GM23248 (cell line): ENCODE results near the gene NACC2. TPM values are rescaled to one million over a fixed set of nuclear protein-coding genes. Genes with fewer than 3 reads are reported as not detected.

Experiments used
- DNase-seq: peaks from one replicate; pipeline ENCODE4 v3.0.0-alpha.2; 2015
- H2AFZ ChIP-seq: fragments of 200-600 bp; sonication (generic); 2 replicates; pipeline ENCODE4 v1.6.1; 2016; ENCODE audit warnings: antibody characterized with exemption
- H3F3A ChIP-seq: fragments of 200-600 bp; sonication (generic); 2 replicates; pipeline ENCODE4 v1.6.1; 2016; ENCODE audit warnings: mild to moderate bottlenecking, antibody characterized with exemption, mixed run types; ENCODE audit not compliant: insufficient read depth
- H3K27ac ChIP-seq: fragments of 200-600 bp; sonication (generic); 2 replicates; pipeline ENCODE4 v1.5.1; 2016; ENCODE audit warnings: mild to moderate bottlenecking
- H3K27me3 ChIP-seq: fragments of 200-600 bp; sonication (generic); replicated peaks from 2 replicates; pipeline ENCODE4 v1.6.1; 2016; ENCODE audit warnings: mild to moderate bottlenecking; ENCODE audit not compliant: insufficient read depth
- H3K36me3 ChIP-seq: fragments of 200-600 bp; sonication (generic); 2 replicates; pipeline ENCODE4 v1.6.1; 2016; ENCODE audit warnings: low read depth, mild to moderate bottlenecking
- H3K4me1 ChIP-seq: fragments of 200-600 bp; sonication (generic); 2 replicates; pipeline ENCODE4 v1.6.1; 2016; ENCODE audit warnings: mild to moderate bottlenecking; ENCODE audit not compliant: insufficient read depth
- H3K4me2 ChIP-seq: fragments of 200-600 bp; sonication (generic); one replicate; pipeline ENCODE4 v1.6.1; 2016; ENCODE audit warnings: mild to moderate bottlenecking; ENCODE audit not compliant: unreplicated experiment
- H3K4me3 ChIP-seq: fragments of 200-600 bp; sonication (generic); 2 replicates; pipeline ENCODE4 v1.5.1; 2016; ENCODE audit warnings: mild to moderate bottlenecking
- H3K79me2 ChIP-seq: fragments of 200-600 bp; sonication (generic); 2 replicates; pipeline ENCODE4 v1.6.1; 2016; ENCODE audit warnings: mild to moderate bottlenecking; ENCODE audit not compliant: insufficient read depth
- H3K9ac ChIP-seq: fragments of 200-600 bp; sonication (generic); 2 replicates; pipeline ENCODE4 v1.6.1; 2016; ENCODE audit warnings: mild to moderate bottlenecking
- H3K9me2 ChIP-seq: fragments of 200-600 bp; sonication (generic); 2 replicates; pipeline ENCODE4 v1.6.1; 2016; ENCODE audit warnings: mixed run types, mild to moderate bottlenecking, moderate library complexity; ENCODE audit not compliant: insufficient read depth
- H3K9me3 ChIP-seq: fragments of 200-600 bp; sonication (generic); one replicate; pipeline ENCODE4 v1.6.1; 2017; ENCODE audit warnings: low read depth
- H4K20me1 ChIP-seq: fragments of 200-600 bp; sonication (generic); 2 replicates; pipeline ENCODE4 v1.6.0; 2016; ENCODE audit not compliant: insufficient read depth
- EZH2 ChIP-seq: fragments of 200-600 bp; sonication (generic); IDR thresholded peaks from 2 replicates; pipeline ENCODE4 v1.6.1; 2018; ENCODE audit warnings: antibody characterized with exemption, mild to moderate bottlenecking; ENCODE audit not compliant: insufficient read depth, poor library complexity, severe bottlenecking
- EZH2phosphoT487 ChIP-seq: fragments of 200-600 bp; sonication (generic); IDR thresholded peaks from 2 replicates; pipeline ENCODE4 v1.6.1; 2018; ENCODE audit warnings: antibody characterized with exemption, moderate library complexity, mild to moderate bottlenecking, low read depth; ENCODE audit not compliant: insufficient read depth
- WGBS, 2 experiments: methylation state at CpG; one replicate each; pipeline ENCODE4 v1.1.6; 2015 to 2017; ENCODE audit warnings: low lambda C conversion rate in 2 of 2, low coverage in 1 of 2; ENCODE audit errors: missing lambda C conversion rate in 2 of 2; 5-methylcytosine and 5-hydroxymethylcytosine counted together
- in situ Hi-C: fragments of 300-500 bp; cut with MboI; formaldehyde crosslinking; loops from 2 replicates; pipeline ENCODE4 v1.15.0; 2020
- polyA plus RNA-seq: library from polyadenylated mRNA; unstranded; fragments of >200 nt; fragmentation: Nextera tagmentation; extraction: Ambion mirVana; gene quantifications from 2 replicates; pipeline ENCODE4 v1.2.1, GENCODE V29; 2016
- total RNA-seq: library from RNA; depleted of rRNA; stranded (reverse); fragments of >200 nt; shearing (Covaris generic); gene quantifications from 2 replicates; pipeline ENCODE4 v1.2.3, GENCODE V29; 2014

NACC2 gene
- total and polyA plus RNA-seq, 2 experiments from 2014 or later: 5.3 to 30.7 TPM

DNA sequence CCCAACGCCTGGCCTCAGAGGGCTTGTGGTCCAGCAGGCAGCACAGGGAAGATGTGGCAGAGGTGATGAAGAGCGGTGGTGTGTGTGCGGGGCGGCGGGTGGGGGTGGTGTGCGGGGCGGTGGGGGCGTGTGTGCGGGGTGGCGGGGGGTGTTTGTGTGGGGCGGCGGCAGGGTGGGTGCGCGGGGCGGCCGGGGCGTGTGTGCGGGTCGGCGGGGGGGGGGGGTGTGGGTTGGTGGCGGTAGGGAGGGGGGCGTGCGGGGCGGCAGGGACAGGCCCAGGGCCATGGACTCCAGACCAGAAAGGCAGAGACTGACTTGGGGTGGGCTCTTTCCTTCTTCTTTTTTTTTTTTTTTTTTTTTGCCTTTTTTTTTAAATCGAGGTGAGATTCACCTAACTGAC is 4.5 kb upstream of the NACC2 start:
- H4K20me1 ChIP-seq: no peaks in the 10 kb centered on the region
- no peaks in the 10 kb centered on the region for H3K4me1 ChIP-seq
- H3K36me3 ChIP-seq: no peaks in the 10 kb centered on the region
- H3K79me2 ChIP-seq: 0 out of 2 replicates have a peak, but pooled peaks cover under 1% of the 10 kb centered on the region
- WGBS, 2 experiments: 43 to 63% methylated on average over 1 to 25 of the region's 25 CpGs
- H2AFZ ChIP-seq: no peak overlapping the region
- H3K27me3 ChIP-seq: no peaks in the 10 kb centered on the region
- in situ Hi-C loops: no loop called here
- H3K4me3 ChIP-seq: no peak overlapping the region
- no peak overlapping the region for H3K27ac ChIP-seq
- H3K9ac ChIP-seq: no peak overlapping the region
- no peaks in the 10 kb centered on the region for H3K9me2 ChIP-seq
- no peak overlapping the region for H3K4me2 ChIP-seq
- no peaks in the 10 kb centered on the region for H3K9me3 ChIP-seq
- no peaks in the 10 kb centered on the region; the same call in 1 of the 2 replicates for H3F3A ChIP-seq
- TF ChIP-seq EZH2: no peak
- no peak for TF ChIP-seq EZH2phosphoT487
- DNase-seq: no peak

GRCh38 chr9:136098844-136099243 is 3.8 kb upstream of the NACC2 start:
- TF ChIP-seq EZH2 (no peak), EZH2phosphoT487 (no peak)
- H3K4me2 ChIP-seq: no peak overlapping the region
- H2AFZ ChIP-seq: no peak overlapping the region
- peaks cover 7% of the 10 kb centered on the region; the same call in 1 of the 2 replicates for H3K79me2 ChIP-seq
- 46 to 56% methylated on average over 13 to 14 of the region's 14 CpGs for WGBS, 2 experiments
- no peak overlapping the region for H3K27ac ChIP-seq
- H3K9me3 ChIP-seq: no peaks in the 10 kb centered on the region
- H3K9me2 ChIP-seq: no peaks in the 10 kb centered on the region
- H3K9ac ChIP-seq: no peak overlapping the region
- H3K27me3 ChIP-seq: no peaks in the 10 kb centered on the region
- H3F3A ChIP-seq: no peaks in the 10 kb centered on the region; the same call in 1 of the 2 replicates
- no peaks in the 10 kb centered on the region for H3K36me3 ChIP-seq
- DNase-seq: peak; percentile 8
- in situ Hi-C loops: no loop called here
- no peaks in the 10 kb centered on the region for H3K4me1 ChIP-seq
- no peaks in the 10 kb centered on the region for H4K20me1 ChIP-seq
- no peak overlapping the region for H3K4me3 ChIP-seq

GRCh38 chr9:136098210-136098609 is 3.1 kb upstream of the NACC2 start:
- no peak overlapping the region for H2AFZ ChIP-seq
- H3F3A ChIP-seq: no peaks in the 10 kb centered on the region; the same call in 1 of the 2 replicates
- H4K20me1 ChIP-seq: no peaks in the 10 kb centered on the region
- peaks cover 14% of the 10 kb centered on the region for H3K79me2 ChIP-seq
- H3K4me2 ChIP-seq: no peak overlapping the region
- in situ Hi-C loops: no loop called here
- no peaks in the 10 kb centered on the region for H3K36me3 ChIP-seq
- no peak overlapping the region for H3K27ac ChIP-seq
- WGBS, 2 experiments: 89 to 91% methylated on average over 8 to 11 of the region's 11 CpGs
- H3K4me1 ChIP-seq: peaks cover 4% of the 10 kb centered on the region
- H3K9me3 ChIP-seq: no peaks in the 10 kb centered on the region
- H3K9me2 ChIP-seq: no peaks in the 10 kb centered on the region
- H3K9ac ChIP-seq: no peak overlapping the region
- no peaks in the 10 kb centered on the region for H3K27me3 ChIP-seq
- TF ChIP-seq EZH2phosphoT487 (no peak), EZH2 (no peak)
- DNase-seq: no peak
- H3K4me3 ChIP-seq: no peak overlapping the region

DNA sequence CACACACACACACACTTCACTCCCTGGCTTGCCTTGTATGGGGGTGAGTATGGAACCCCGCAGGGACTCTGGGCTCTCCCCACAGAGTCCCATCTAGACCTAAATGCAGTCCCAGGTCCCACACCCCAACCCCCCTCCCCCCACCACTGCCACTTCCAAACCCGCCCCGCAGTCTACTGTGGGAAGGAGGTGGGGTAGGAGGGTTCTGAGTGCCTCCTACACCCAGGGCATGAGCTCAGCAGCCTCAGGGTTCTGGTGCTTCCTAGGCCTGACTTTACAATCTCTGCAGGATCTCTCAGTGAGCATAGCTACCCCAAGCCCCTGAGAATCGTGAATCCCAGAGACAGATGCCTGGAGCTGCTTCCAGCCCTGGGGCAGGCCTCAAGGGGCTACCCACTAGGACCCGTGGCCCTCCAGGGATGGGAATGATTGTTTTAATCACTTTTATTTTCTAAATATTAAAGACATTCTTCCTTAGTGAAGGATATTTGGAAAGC is 1.5 kb upstream of the NACC2 start:
- Histone ChIP-seq H2AFZ (no peak overlapping the region), H3K4me2 (no peak overlapping the region), H3K4me1 (peaks cover 9% of the 10 kb centered on the region), H3K9me2 (no peaks in the 10 kb centered on the region), H4K20me1 (no peaks in the 10 kb centered on the region), H3F3A (no peaks in the 10 kb centered on the region; the same call in 1 of the 2 replicates), H3K27me3 (no peaks in the 10 kb centered on the region), H3K9me3 (no peaks in the 10 kb centered on the region), H3K27ac (no peak overlapping the region), H3K36me3 (no peaks in the 10 kb centered on the region), H3K4me3 (no peak overlapping the region), H3K9ac (no peak overlapping the region), H3K79me2 (peaks cover 30% of the 10 kb centered on the region)
- in situ Hi-C loops: no loop called here
- WGBS, 2 experiments: 67 to 90% methylated on average over 3 to 5 of the region's 5 CpGs
- no peak for DNase-seq
- TF ChIP-seq EZH2phosphoT487 (no peak), EZH2 (no peak)
